ENCODE data around the gene PAGR1.

The PAGR1 gene

GRCh38 chr16:29811170-29811895, 4.6 kb upstream of the PAGR1 start:
- peaks cover 11% of the 10 kb centered on the region for H3K36me3 ChIP-seq (ENCODE audit: control insufficient read depth, insufficient read depth, low read length)
- peak overlapping the region; percentile 16 for H3K9ac ChIP-seq (ENCODE audit: low read length)
- H3K4me1 ChIP-seq (ENCODE audit: control insufficient read depth, insufficient read depth, low read length) = peaks cover 38% of the 10 kb centered on the region
- H3K4me3 ChIP-seq (ENCODE audit: low read length) = peak overlapping the region; percentile 86
- no peaks in the 10 kb centered on the region for H3K27me3 ChIP-seq (ENCODE audit: control insufficient read depth, insufficient read depth, low read length)
- peak overlapping the region; percentile 87 for H3K27ac ChIP-seq (ENCODE audit: low read depth, low read length)

DNA sequence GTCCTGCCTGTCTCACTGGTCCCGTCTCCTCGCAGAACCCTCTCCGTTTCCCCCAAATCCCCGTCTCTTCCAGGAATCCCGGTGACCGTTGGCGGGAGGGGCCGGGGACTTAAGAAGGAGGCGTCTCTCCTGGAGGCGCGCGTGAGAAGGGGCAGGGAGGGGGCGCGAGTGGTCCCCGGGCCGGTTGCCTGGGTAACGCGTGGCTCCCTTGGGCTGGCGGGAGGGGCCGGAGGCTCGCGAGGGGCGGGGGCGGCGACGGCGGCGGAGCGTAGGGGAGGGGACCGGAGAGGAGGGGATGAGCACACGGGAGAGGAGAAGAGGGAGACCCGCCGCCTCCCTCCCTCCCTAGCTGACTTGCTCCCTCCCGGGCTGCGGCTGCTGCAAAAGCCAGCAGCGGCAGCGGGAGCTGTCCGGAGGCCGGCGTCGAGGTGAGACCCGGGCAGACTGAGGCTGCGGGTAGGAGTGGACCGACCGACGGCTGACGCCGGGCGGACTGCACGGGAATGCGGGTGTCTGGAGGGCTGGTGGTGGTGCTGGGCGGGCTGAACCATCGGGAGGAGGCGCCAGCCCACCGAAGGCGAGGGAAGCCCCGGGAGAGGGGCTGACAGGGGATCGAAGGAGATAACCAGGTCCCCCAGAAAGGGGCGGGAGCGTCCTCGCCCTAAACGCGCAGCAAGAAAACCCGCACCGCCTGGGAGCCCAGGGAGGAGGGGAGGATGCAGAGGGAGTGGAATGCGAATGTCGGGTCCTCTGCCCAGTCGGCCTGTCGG, 3.9 kb upstream of the PAGR1 start, which contains the start of gene PRRT2:
PRRT2 (plus strand) TSS at position 298 of the 770 bp plus-strand sequence. CDS start 862 bp downstream, outside the sequence.
- peaks cover 11% of the 10 kb centered on the region for H3K36me3 ChIP-seq (ENCODE audit: control insufficient read depth, insufficient read depth, low read length)
- H3K27me3 ChIP-seq (ENCODE audit: control insufficient read depth, insufficient read depth, low read length) = no peaks in the 10 kb centered on the region
- H3K9ac ChIP-seq (ENCODE audit: low read length) = peak within 1 kb of the TSS; percentile 43
- H3K27ac ChIP-seq (ENCODE audit: low read depth, low read length) = peak within 1 kb of the TSS; percentile 87
- H3K4me1 ChIP-seq (ENCODE audit: control insufficient read depth, insufficient read depth, low read length) = peaks cover 38% of the 10 kb centered on the region
- peak within 1 kb of the TSS; percentile 86 for H3K4me3 ChIP-seq (ENCODE audit: low read length)

DNA sequence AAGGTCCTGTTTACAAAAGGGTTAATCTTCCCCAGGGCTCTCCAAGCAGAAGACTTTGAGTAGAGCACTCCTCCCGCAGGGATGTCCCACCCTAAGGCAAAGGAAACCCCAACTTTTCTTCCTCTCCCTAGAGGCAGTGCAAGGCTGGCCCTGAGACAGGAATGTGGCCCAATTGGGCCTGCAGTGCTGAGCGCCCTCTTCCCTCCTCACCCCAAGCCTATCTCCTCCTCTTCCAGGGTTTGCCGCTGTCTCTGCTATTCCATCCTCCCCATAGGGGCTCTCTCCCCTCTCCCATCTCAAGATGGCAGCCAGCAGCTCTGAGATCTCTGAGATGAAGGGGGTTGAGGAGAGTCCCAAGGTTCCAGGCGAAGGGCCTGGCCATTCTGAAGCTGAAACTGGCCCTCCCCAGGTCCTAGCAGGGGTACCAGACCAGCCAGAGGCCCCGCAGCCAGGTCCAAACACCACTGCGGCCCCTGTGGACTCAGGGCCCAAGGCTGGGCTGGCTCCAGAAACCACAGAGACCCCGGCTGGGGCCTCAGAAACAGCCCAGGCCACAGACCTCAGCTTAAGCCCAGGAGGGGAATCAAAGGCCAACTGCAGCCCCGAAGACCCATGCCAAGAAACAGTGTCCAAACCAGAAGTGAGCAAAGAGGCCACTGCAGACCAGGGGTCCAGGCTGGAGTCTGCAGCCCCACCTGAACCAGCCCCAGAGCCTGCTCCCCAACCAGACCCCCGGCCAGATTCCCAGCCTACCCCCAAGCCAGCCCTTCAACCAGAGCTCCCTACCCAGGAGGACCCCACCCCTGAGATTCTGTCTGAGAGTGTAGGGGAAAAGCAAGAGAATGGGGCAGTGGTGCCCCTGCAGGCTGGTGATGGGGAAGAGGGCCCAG, 3.0 kb upstream of the PAGR1 start:
- Histone ChIP-seq H3K4me1 (ENCODE audit: control insufficient read depth, insufficient read depth, low read length) (peaks cover 38% of the 10 kb centered on the region), H3K27ac (ENCODE audit: low read depth, low read length) (peak overlapping the region; percentile 87), H3K9ac (ENCODE audit: low read length) (peak overlapping the region; percentile 43), H3K27me3 (ENCODE audit: control insufficient read depth, insufficient read depth, low read length) (no peaks in the 10 kb centered on the region), H3K36me3 (ENCODE audit: control insufficient read depth, insufficient read depth, low read length) (peaks cover 11% of the 10 kb centered on the region), H3K4me3 (ENCODE audit: low read length) (peak overlapping the region; percentile 86)

GRCh38 chr16:29813644-29814562, 2.0 kb upstream of the PAGR1 start:
- Histone ChIP-seq H3K4me1 (ENCODE audit: control insufficient read depth, insufficient read depth, low read length) (peaks cover 30% of the 10 kb centered on the region), H3K27me3 (ENCODE audit: control insufficient read depth, insufficient read depth, low read length) (no peaks in the 10 kb centered on the region), H3K36me3 (ENCODE audit: control insufficient read depth, insufficient read depth, low read length) (peaks cover 12% of the 10 kb centered on the region), H3K9ac (ENCODE audit: low read length) (no peak overlapping the region), H3K27ac (ENCODE audit: low read depth, low read length) (peak overlapping the region; percentile 76), H3K4me3 (ENCODE audit: low read length) (peak overlapping the region; percentile 11)

DNA sequence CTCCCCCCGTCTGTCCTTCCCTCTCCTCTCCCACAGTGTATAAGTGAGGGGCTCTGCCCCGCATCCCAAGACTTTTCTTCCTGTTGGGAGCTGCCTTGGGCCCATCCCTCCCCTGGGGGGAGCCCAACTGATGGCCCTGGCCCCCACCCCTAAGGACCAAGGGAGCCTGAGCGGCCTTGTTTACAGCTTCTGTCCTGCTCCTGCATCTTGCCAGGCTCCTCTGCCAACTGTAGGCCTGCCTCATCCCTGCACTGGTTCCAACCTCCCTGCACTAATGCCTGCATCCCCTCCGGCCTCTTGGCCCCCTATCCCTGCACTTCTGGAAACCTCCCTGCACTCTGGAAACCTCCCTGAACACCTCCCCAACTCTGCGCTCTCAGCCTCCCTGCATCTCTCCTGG, 1.4 kb upstream of the PAGR1 start:
- H3K27me3 ChIP-seq (ENCODE audit: control insufficient read depth, insufficient read depth, low read length) = no peaks in the 10 kb centered on the region
- H3K9ac ChIP-seq (ENCODE audit: low read length) = peak overlapping the region; percentile 36
- peaks cover 25% of the 10 kb centered on the region for H3K4me1 ChIP-seq (ENCODE audit: control insufficient read depth, insufficient read depth, low read length)
- peak overlapping the region; percentile 76 for H3K27ac ChIP-seq (ENCODE audit: low read depth, low read length)
- peaks cover 7% of the 10 kb centered on the region for H3K36me3 ChIP-seq (ENCODE audit: control insufficient read depth, insufficient read depth, low read length)
- peak overlapping the region; percentile 57 for H3K4me3 ChIP-seq (ENCODE audit: low read length)

- H3K4me3 ChIP-seq (ENCODE audit: low read length) = peak overlapping the region; percentile 57
- H3K27ac ChIP-seq (ENCODE audit: low read depth, low read length) = peak overlapping the region; percentile 76
- no peak overlapping the region for H3K9ac ChIP-seq (ENCODE audit: low read length)
- peaks cover 30% of the 10 kb centered on the region for H3K4me1 ChIP-seq (ENCODE audit: control insufficient read depth, insufficient read depth, low read length)
- H3K36me3 ChIP-seq (ENCODE audit: control insufficient read depth, insufficient read depth, low read length) = peaks cover 6% of the 10 kb centered on the region
- H3K27me3 ChIP-seq (ENCODE audit: control insufficient read depth, insufficient read depth, low read length) = no peaks in the 10 kb centered on the region
Measured at GRCh38 chr16:29815032-29815721, 775 bp upstream of the PAGR1 start.

DNA sequence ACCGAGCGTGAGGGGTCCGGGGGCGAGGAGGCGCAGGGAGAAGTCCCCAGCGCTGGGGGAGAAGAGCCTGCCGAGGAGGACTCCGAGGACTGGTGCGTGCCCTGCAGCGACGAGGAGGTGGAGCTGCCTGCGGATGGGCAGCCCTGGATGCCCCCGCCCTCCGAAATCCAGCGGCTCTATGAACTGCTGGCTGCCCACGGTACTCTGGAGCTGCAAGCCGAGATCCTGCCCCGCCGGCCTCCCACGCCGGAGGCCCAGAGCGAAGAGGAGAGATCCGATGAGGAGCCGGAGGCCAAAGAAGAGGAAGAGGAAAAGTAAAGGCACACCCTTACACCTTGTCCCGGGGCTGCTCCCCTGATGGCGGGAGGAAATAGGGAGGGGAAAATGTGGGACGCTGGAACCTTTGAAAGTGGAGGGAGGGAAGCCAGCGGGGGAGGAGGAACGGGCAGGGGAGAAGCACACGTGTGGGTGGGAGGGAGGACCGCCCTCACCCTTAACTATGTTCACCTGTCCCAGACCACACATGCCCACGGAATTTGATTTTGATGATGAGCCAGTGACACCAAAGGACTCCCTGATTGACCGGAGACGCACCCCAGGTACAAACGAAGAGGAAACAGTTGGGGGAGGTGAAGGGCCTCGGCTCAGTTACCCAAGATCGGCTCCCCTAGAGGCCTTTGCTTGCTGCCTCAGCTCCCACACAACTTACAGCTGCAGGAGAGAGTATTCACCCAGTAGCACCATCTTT, 916 bp downstream of the PAGR1 start:
- H3K4me1 ChIP-seq (ENCODE audit: control insufficient read depth, insufficient read depth, low read length) = peaks cover 30% of the 10 kb centered on the region
- H3K4me3 ChIP-seq (ENCODE audit: low read length) = peak overlapping the region; percentile 88
- H3K36me3 ChIP-seq (ENCODE audit: control insufficient read depth, insufficient read depth, low read length) = peaks cover 3% of the 10 kb centered on the region
- no peaks in the 10 kb centered on the region for H3K27me3 ChIP-seq (ENCODE audit: control insufficient read depth, insufficient read depth, low read length)
- H3K9ac ChIP-seq (ENCODE audit: low read length) = peak overlapping the region; percentile 94
- peak overlapping the region; percentile 95 for H3K27ac ChIP-seq (ENCODE audit: low read depth, low read length)

DNA sequence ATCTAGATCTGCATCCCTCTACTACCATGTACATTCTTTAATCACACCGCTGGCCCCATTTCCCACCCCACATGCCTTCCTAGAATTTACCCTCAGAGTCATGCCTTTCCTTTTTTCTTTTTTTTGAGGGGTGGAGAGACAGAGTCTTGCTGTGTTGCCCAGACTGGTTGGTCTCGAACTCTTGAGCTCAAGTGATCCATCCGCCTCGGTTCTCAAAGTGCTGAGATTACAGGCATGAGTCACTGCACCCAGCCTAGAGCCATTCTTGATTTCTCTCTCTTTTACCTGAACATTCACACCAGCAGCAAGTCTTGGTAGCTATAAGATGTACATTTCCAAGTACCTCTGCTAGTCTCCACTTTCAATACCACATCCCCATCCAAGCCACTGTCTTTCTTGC, 2.1 kb downstream of the PAGR1 start:
- H3K27ac ChIP-seq (ENCODE audit: low read depth, low read length) = no peak overlapping the region
- H3K4me1 ChIP-seq (ENCODE audit: control insufficient read depth, insufficient read depth, low read length) = peaks cover 36% of the 10 kb centered on the region
- no peak overlapping the region for H3K9ac ChIP-seq (ENCODE audit: low read length)
- no peaks in the 10 kb centered on the region for H3K27me3 ChIP-seq (ENCODE audit: control insufficient read depth, insufficient read depth, low read length)
- H3K4me3 ChIP-seq (ENCODE audit: low read length) = no peak overlapping the region
- peaks cover 3% of the 10 kb centered on the region for H3K36me3 ChIP-seq (ENCODE audit: control insufficient read depth, insufficient read depth, low read length)

- Histone ChIP-seq H3K9ac (ENCODE audit: low read length) (no peak overlapping the region), H3K4me1 (ENCODE audit: control insufficient read depth, insufficient read depth, low read length) (peaks cover 33% of the 10 kb centered on the region), H3K27ac (ENCODE audit: low read depth, low read length) (no peak overlapping the region), H3K4me3 (ENCODE audit: low read length) (peak overlapping the region; percentile 66), H3K27me3 (ENCODE audit: control insufficient read depth, insufficient read depth, low read length) (no peaks in the 10 kb centered on the region), H3K36me3 (ENCODE audit: control insufficient read depth, insufficient read depth, low read length) (peaks cover 3% of the 10 kb centered on the region)
Measured at GRCh38 chr16:29819506-29819905, 3.6 kb downstream of the PAGR1 start.

DNA sequence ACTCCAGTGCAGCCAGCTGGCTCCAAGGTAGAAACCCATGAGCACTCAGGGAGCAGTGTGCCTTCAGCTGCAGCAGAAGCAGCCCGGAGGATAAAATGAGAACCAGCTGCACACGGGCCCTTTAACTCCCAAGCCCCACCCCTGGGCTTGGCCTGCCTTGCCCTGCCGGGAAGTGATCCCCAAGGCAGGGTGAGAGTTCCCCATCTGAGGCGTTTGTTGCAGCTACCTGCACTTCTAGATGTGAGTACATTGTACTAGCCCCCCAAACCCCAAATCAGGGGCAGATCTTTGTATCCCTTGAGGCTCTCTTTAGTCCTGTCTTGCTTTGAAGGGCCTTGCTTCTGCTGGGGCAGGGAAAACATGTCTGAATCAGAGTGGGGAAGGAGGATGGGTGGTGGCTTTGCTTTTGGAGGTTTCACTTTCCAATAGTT, 4.3 kb downstream of the PAGR1 start, which contains the start of gene MVP:
MVP (plus strand) TSS at position 192 of the 431 bp plus-strand sequence. CDS start 10,088 bp downstream, outside the sequence.
- Histone ChIP-seq H3K27me3 (ENCODE audit: control insufficient read depth, insufficient read depth, low read length) (no peaks in the 10 kb centered on the region), H3K4me1 (ENCODE audit: control insufficient read depth, insufficient read depth, low read length) (peaks cover 30% of the 10 kb centered on the region)

More for the DNA sequence above, 4.3 kb downstream of the PAGR1 start, which contains the start of gene MVP:
- Histone ChIP-seq H3K9ac (ENCODE audit: low read length) (peak within 1 kb of the TSS; percentile 36), H3K27ac (ENCODE audit: low read depth, low read length) (peak within 1 kb of the TSS; percentile 80), H3K4me3 (ENCODE audit: low read length) (peak within 1 kb of the TSS; percentile 66), H3K36me3 (ENCODE audit: control insufficient read depth, insufficient read depth, low read length) (peaks cover 3% of the 10 kb centered on the region)
